ENCODE measurements around the gene DACT2.

Gene DACT2

DNA sequence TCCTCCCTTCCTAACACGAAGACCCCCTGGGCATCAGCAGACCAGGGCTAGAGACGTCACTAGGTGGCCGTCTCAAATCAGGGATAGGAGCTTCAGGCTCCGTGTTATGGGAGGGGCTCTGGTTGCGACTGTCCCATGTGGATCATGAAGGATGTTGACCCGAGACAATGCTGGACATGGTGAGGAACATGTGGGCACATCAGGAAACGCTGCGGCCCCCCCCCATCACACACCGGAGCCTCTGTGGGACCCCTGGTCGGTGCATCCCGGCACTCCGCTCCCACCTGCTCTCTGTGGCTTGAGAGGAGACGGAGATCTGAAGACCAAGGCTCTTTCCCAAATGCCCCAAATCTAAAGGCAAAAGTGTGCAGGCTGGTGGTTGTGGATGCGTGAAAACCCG is 54.2 kb downstream of the DACT2 start:
- TF ChIP-seq, protein P1, sequence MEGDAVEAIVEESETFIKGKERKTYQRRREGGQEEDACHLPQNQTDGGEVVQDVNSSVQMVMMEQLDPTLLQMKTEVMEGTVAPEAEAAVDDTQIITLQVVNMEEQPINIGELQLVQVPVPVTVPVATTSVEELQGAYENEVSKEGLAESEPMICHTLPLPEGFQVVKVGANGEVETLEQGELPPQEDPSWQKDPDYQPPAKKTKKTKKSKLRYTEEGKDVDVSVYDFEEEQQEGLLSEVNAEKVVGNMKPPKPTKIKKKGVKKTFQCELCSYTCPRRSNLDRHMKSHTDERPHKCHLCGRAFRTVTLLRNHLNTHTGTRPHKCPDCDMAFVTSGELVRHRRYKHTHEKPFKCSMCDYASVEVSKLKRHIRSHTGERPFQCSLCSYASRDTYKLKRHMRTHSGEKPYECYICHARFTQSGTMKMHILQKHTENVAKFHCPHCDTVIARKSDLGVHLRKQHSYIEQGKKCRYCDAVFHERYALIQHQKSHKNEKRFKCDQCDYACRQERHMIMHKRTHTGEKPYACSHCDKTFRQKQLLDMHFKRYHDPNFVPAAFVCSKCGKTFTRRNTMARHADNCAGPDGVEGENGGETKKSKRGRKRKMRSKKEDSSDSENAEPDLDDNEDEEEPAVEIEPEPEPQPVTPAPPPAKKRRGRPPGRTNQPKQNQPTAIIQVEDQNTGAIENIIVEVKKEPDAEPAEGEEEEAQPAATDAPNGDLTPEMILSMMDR (conservative IDR thresholded peaks at IDR 0.05; ENCODE audit: low read length): no peak
- H3K4me3 ChIP-seq (ENCODE audit: low read length): no peak overlapping the region
- no peak for DNase-seq (ENCODE audit: low read depth)

DNA sequence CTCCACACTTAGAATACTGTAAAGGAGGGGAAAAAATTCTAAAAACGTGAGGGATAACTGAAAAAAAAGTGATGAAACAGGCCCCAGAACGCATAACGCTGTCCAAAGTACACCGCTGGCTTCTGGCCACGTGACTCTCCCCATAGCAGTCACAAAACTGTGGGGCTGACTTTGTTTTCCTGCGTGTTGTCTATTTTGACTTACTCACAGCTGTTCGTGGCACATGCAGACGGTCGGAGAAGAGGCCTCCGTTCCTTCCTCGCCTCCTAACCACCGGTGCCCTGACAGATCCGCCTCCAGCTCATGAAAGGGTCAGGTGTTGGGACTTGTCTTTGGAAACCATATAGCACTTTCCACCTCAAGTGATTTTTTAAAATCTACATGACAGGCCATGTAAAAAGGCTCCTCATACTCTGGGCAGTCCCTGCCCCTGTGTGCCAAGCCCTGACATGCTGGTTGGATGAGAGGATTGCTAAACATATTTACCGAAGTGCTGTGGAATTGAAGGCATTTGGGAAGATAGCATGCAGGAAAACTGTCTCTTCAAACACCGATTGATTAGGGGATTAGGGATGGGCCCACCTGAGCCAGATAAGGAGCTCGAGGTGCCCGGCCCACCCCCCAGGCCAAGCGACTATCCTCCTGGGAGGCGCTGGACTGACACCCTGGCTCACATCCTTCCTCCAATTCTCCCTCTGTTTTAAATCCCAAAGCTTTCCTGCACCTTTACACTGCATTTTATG is 54.8 kb downstream of the DACT2 start:
- H3K4me3 ChIP-seq (ENCODE audit: low read length): no peak overlapping the region
- TF ChIP-seq, protein P1 (conservative IDR thresholded peaks at IDR 0.05; ENCODE audit: low read length): no peak
- DNase-seq (ENCODE audit: low read depth): no peak

DNA sequence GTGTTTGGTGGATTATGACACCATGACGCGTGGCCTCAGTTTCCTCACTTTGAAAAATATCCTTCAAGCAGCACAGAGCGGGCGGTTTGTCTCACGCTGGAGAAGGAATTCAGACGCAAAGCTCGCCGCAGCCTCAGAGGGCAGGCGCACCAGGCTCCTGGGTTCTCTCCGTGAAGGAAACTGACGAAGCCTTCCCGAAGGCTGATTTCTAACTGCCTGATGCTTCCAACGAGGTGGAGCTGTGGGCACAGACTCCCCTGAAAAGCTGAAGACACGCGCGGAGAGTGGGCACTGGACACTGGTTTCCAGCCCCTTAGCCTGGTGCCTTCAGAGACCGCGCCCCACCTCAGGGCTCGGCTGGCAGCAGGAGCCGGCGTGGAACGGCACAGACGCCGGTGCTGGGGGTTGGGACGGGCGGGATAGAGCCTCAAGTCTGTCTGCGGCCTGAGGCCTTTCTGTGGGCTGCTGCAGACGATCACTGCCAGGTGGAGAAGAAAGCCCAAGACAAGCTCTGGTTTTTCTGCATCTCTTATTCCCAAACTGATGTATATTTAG is 56.1 kb downstream of the DACT2 start:
- no peak overlapping the region for H3K4me3 ChIP-seq (ENCODE audit: low read length)
- no peak for DNase-seq (ENCODE audit: low read depth)
- TF ChIP-seq, protein P1 (conservative IDR thresholded peaks at IDR 0.05; ENCODE audit: low read length): no peak

DNA sequence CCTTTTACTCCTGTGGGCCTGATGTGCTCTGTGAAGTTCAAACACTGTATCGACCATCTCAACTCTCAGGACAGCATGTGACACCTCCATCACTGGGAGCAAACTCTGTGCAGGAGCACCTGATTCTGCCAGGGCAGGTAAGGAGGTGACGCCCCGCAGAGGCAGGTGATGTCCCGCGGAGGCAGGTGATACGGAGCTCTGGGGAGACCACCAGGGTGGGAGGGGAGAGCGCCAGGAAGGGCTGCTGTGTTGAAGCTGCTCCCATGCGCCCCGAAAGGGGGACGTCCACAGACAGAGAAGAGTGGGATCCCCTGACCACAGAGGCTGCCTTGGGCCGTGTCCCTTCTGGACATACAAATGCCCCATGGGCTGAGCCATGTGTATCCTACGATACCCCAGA is 58.3 kb downstream of the DACT2 start:
- H3K4me3 ChIP-seq (ENCODE audit: low read length): no peak overlapping the region
- TF ChIP-seq, protein P1 (conservative IDR thresholded peaks at IDR 0.05; ENCODE audit: low read length): no peak
- DNase-seq (ENCODE audit: low read depth): no peak

DNA sequence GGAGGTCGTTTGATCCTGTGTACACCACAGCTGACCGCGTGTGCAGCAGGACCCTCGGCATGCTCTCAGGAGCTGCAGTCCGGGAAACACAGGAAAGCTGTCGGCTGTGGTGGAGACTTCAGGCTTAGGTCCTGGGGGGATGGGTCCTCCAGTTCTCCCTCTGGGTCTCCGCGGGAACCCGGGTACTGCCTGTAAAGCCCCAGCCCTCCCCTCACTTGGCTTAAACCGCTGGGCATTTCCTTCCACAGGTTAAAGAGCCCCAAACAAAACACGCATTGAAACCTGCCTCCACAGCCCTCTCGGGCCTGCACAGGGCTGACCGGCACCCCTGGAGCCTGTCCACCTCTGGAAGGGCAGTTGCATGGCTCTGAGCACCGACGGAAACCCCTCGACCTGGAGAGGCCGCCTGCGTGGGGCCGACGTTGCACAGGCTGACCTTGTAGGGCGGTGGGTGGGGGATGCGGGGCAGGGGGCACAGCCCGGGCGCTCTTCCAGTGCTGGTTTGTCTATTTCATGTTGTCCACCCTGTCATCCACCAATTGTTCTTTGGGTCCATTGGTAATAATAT is 59.1 kb downstream of the DACT2 start:
- no peak overlapping the region for H3K4me3 ChIP-seq (ENCODE audit: low read length)
- no peak for DNase-seq (ENCODE audit: low read depth)
- TF ChIP-seq, protein P1 (conservative IDR thresholded peaks at IDR 0.05; ENCODE audit: low read length): no peak

DNA sequence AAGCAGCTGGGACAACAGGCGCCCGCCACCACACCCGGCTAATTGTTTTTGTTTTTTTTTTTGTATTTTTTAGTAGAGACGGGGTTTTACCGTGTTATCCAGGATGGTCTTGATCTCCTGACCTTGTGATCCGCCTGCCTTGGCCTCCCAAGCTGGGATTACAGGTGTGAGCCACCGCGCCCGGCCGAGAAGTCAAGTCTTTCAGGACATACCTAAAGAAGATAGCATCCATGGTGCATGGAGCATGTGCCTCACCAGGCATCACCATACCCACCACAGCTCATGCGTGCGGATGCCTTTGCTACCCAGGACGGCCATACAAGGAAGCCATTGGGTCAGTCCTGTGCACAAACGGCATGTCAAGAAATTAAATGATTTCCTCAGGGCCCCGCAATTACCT is 60.8 kb downstream of the DACT2 start:
- TF ChIP-seq, protein P1 (conservative IDR thresholded peaks at IDR 0.05; ENCODE audit: low read length): no peak
- no peak for DNase-seq (ENCODE audit: low read depth)
- no peak overlapping the region for H3K4me3 ChIP-seq (ENCODE audit: low read length)

DNA sequence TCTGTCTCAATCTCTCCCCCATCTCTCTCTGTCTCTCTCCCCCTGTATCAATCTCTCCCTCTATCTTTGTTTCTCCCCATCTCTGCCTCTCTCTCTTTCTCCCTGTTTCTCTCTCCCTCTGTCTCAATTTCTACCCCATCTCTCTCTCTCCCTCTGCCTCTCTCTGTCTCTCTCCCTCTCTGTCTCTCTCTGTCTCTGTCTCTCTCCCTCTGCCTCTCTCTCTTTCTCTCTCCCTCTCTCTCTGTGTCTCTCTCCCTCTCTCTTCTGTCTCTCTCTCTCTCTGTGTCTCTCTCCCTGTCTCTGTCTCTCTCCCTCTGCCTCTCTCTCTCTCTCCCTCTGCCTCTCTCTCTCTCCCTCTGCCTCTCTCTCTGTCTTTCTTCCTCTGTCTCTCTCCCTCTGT is 62.6 kb downstream of the DACT2 start:
- no peak overlapping the region for H3K4me3 ChIP-seq (ENCODE audit: low read length)
- DNase-seq (ENCODE audit: low read depth): no peak
- TF ChIP-seq, protein P1 (conservative IDR thresholded peaks at IDR 0.05; ENCODE audit: low read length): no peak
